IPS DF 6.9 (cell line): ENCODE results near the gene PRSS56.
A peak's percentile ranks its signal among the peaks of the same experiment; 100 is the strongest.

Experiments
- DNase-seq: peaks from one replicate; pipeline ENCODE4 v3.0.0-alpha.2; 2013; ENCODE audit warnings: low read depth, low spot score
- H3K27ac ChIP-seq: one replicate; pipeline ENCODE4 v1.5.1; 2013; ENCODE audit warnings: low read length, control low read depth
- H3K27me3 ChIP-seq: 2 replicates; pipeline ENCODE4 v1.6.1; 2013; ENCODE audit warnings: mild to moderate bottlenecking, low read length; ENCODE audit not compliant: control insufficient read depth, insufficient read depth
- H3K36me3 ChIP-seq: 2 replicates; pipeline ENCODE4 v1.6.1; 2013; ENCODE audit warnings: low read length; ENCODE audit not compliant: control insufficient read depth, insufficient read depth
- H3K4me1 ChIP-seq: 2 replicates; pipeline ENCODE4 v1.6.1; 2013; ENCODE audit warnings: low read length; ENCODE audit not compliant: control insufficient read depth, insufficient read depth
- H3K4me3 ChIP-seq: 2 replicates; pipeline ENCODE4 v1.5.1; 2013; ENCODE audit warnings: mild to moderate bottlenecking, low read length
- H3K9me3 ChIP-seq: 2 replicates; pipeline ENCODE4 v1.6.1; 2013; ENCODE audit warnings: low read length, inconsistent platforms; ENCODE audit not compliant: control insufficient read depth, insufficient read depth
- WGBS: extraction: QIAGEN DNeasy Blood & Tissue Kit; methylation state at CpG from one replicate; pipeline ENCODE4 v1.1.7; 2013; ENCODE audit warnings: mixed read lengths, missing lambda C conversion rate; ENCODE audit not compliant: insufficient read length, insufficient coverage; 5-methylcytosine and 5-hydroxymethylcytosine counted together

PRSS56 gene

GRCh38 chr2:232481322-232482140 is 38.7 kb upstream of the PRSS56 start:
- H3K4me3 ChIP-seq: no peak overlapping the region
- H3K4me1 ChIP-seq: no peaks in the 10 kb centered on the region
- no peak for DNase-seq
- H3K27ac ChIP-seq: no peak overlapping the region
- no CpG with 5 or more reads among the region's 29 CpGs for WGBS
- no peaks in the 10 kb centered on the region; the same call in 1 of the 2 replicates for H3K36me3 ChIP-seq
- H3K9me3 ChIP-seq: no peaks in the 10 kb centered on the region
- peaks cover 25% of the 10 kb centered on the region for H3K27me3 ChIP-seq

- WGBS: no CpG with 5 or more reads among the region's 31 CpGs
- Histone ChIP-seq H3K9me3 (no peaks in the 10 kb centered on the region), H3K4me3 (no peak overlapping the region), H3K27ac (no peak overlapping the region), H3K4me1 (no peaks in the 10 kb centered on the region), H3K36me3 (no peaks in the 10 kb centered on the region; the same call in 1 of the 2 replicates), H3K27me3 (peaks cover 33% of the 10 kb centered on the region)
- DNase-seq: no peak
Observed at GRCh38 chr2:232482301-232483238, 37.6 kb upstream of the PRSS56 start.

GRCh38 chr2:232483311-232483922 is 36.8 kb upstream of the PRSS56 start:
- Histone ChIP-seq H3K27me3 (peaks cover 35% of the 10 kb centered on the region), H3K4me3 (no peak overlapping the region)

GRCh38 chr2:232483923-232484627 is 36.1 kb upstream of the PRSS56 start:
- Histone ChIP-seq H3K9me3 (no peaks in the 10 kb centered on the region), H3K36me3 (no peaks in the 10 kb centered on the region; the same call in 1 of the 2 replicates), H3K4me3 (no peak overlapping the region), H3K27ac (no peak overlapping the region), H3K4me1 (no peaks in the 10 kb centered on the region), H3K27me3 (peaks cover 35% of the 10 kb centered on the region)
- WGBS: no CpG with 5 or more reads among the region's 19 CpGs
- DNase-seq: no peak

More at GRCh38 chr2:232483311-232483922, 36.8 kb upstream of the PRSS56 start:
- DNase-seq: no peak
- WGBS: no CpG with 5 or more reads among the region's 10 CpGs
- H3K9me3 ChIP-seq: no peaks in the 10 kb centered on the region
- no peaks in the 10 kb centered on the region for H3K4me1 ChIP-seq
- H3K27ac ChIP-seq: no peak overlapping the region
- no peaks in the 10 kb centered on the region; the same call in 1 of the 2 replicates for H3K36me3 ChIP-seq

- H3K27me3 ChIP-seq: peaks cover 35% of the 10 kb centered on the region
- no CpG with 5 or more reads among the region's 12 CpGs for WGBS
- no peak for DNase-seq
- H3K9me3 ChIP-seq: no peaks in the 10 kb centered on the region
- H3K4me1 ChIP-seq: peaks cover 4% of the 10 kb centered on the region
- H3K4me3 ChIP-seq: no peak overlapping the region
- H3K36me3 ChIP-seq: no peaks in the 10 kb centered on the region; the same call in 1 of the 2 replicates
- H3K27ac ChIP-seq: no peak overlapping the region
Observed at GRCh38 chr2:232484628-232485347, 35.4 kb upstream of the PRSS56 start.

GRCh38 chr2:232485348-232485756 is 34.8 kb upstream of the PRSS56 start:
- H3K36me3 ChIP-seq: no peaks in the 10 kb centered on the region; the same call in 1 of the 2 replicates
- H3K9me3 ChIP-seq: no peaks in the 10 kb centered on the region
- DNase-seq: no peak
- H3K4me3 ChIP-seq: peak overlapping the region; percentile 39; the same call in 1 of the 2 replicates
- no CpG with 5 or more reads among the region's 22 CpGs for WGBS
- H3K27ac ChIP-seq: no peak overlapping the region
- H3K4me1 ChIP-seq: peaks cover 4% of the 10 kb centered on the region
- H3K27me3 ChIP-seq: peaks cover 35% of the 10 kb centered on the region

- Histone ChIP-seq H3K4me1 (peaks cover 6% of the 10 kb centered on the region), H3K4me3 (peak overlapping the region; percentile 39; the same call in 1 of the 2 replicates), H3K36me3 (no peaks in the 10 kb centered on the region; the same call in 1 of the 2 replicates), H3K9me3 (no peaks in the 10 kb centered on the region), H3K27me3 (peaks cover 35% of the 10 kb centered on the region), H3K27ac (no peak overlapping the region)
- no CpG with 5 or more reads among the region's 111 CpGs for WGBS
- DNase-seq: no peak
Observed at GRCh38 chr2:232485757-232486557, 34.2 kb upstream of the PRSS56 start.

GRCh38 chr2:232486558-232487384 is 33.4 kb upstream of the PRSS56 start:
- Histone ChIP-seq H3K36me3 (no peaks in the 10 kb centered on the region; the same call in 1 of the 2 replicates), H3K4me1 (peaks cover 6% of the 10 kb centered on the region), H3K4me3 (peak overlapping the region; percentile 39; the same call in 1 of the 2 replicates), H3K9me3 (no peaks in the 10 kb centered on the region), H3K27ac (no peak overlapping the region), H3K27me3 (peaks cover 35% of the 10 kb centered on the region)
- WGBS: no CpG with 5 or more reads among the region's 74 CpGs
- DNase-seq: no peak
